T follicular helper cell (primary cell): ENCODE measurements around the gene HDHD5.

ENCODE experiments used
- DNase-seq: peaks from one replicate; pipeline ENCODE4 v3.0.0-alpha.2; 2020; ENCODE audit warnings: low read depth
- total RNA-seq, 2 experiments: gene quantifications; one replicate each; lab custom pipeline; 2026; lab: John Stamatoyannopoulos, UW

HDHD5 gene
- 32.6 to 50.7 reads per million in 2 experiments for total RNA-seq

GRCh38 chr22:17158568-17159503 lies at the start of gene HDHD5:
Gene HDHD5, minus strand, starts transcription at chr22:17159277. Its CDS starts 26 bp downstream, at chr22:17159251.
- DNase-seq: peak; percentile 86

GRCh38 chr22:17205432-17205831 lies 46.4 kb upstream of the HDHD5 start:
- DNase-seq: no peak

GRCh38 chr22:17201285-17201945 lies 42.3 kb upstream of the HDHD5 start:
- no peak for DNase-seq

- no peak for DNase-seq
Measured at GRCh38 chr22:17199003-17199731, 40.1 kb upstream of the HDHD5 start.

- no peak for DNase-seq
Measured at GRCh38 chr22:17198170-17199002, 39.3 kb upstream of the HDHD5 start.

GRCh38 chr22:17194213-17194612 lies 35.1 kb upstream of the HDHD5 start:
- no peak for DNase-seq

- no peak for DNase-seq
Measured at GRCh38 chr22:17192186-17192585, 33.1 kb upstream of the HDHD5 start.

- DNase-seq: no peak
Measured at GRCh38 chr22:17191163-17191784, 32.2 kb upstream of the HDHD5 start.

- DNase-seq: no peak
Measured at GRCh38 chr22:17190702-17191101, 31.6 kb upstream of the HDHD5 start.

GRCh38 chr22:17176715-17177114 lies 17.6 kb upstream of the HDHD5 start:
- no peak for DNase-seq

- DNase-seq: no peak
Measured at GRCh38 chr22:17172029-17172833, 13.2 kb upstream of the HDHD5 start.

GRCh38 chr22:17171153-17172028 lies 12.3 kb upstream of the HDHD5 start:
- DNase-seq: peak; percentile 54

- DNase-seq: no peak
Measured at GRCh38 chr22:17167486-17167885, 8.4 kb upstream of the HDHD5 start.

- DNase-seq: no peak
Measured at GRCh38 chr22:17164392-17165024, 5.4 kb upstream of the HDHD5 start.

- no peak for DNase-seq
Measured at GRCh38 chr22:17162731-17163130, 3.7 kb upstream of the HDHD5 start.

- DNase-seq: no peak
Measured at GRCh38 chr22:17161991-17162390, 2.9 kb upstream of the HDHD5 start.

GRCh38 chr22:17159504-17159951 lies 451 bp upstream of the HDHD5 start:
- DNase-seq: peak; percentile 12

- DNase-seq: no peak
Measured at GRCh38 chr22:17158176-17158567, 905 bp downstream of the HDHD5 start.

GRCh38 chr22:17157714-17158113 lies 1.4 kb downstream of the HDHD5 start:
- DNase-seq: no peak
